ENCODE measurements around the gene SMYD3. TPM values are rescaled to one million over a fixed set of nuclear protein-coding genes. Genes with fewer than 3 reads are reported as not detected.
"Not testable (repeated sequence)": the region's sequence is repeated elsewhere in the genome, so short reads cannot be mapped to it uniquely, and the experiment has no call there.

Gene SMYD3
- polyA plus RNA-seq, 3 donors from 2014 or later: 48.4 to 57.5 (median 50.8) TPM

- DNase-seq: no peak
- H3K36me3 Mint-ChIP-seq: peaks cover 0 to 4% (median 0%) of the 10 kb centered on the region in 3 donors
- peaks cover 0 to 2% (median 0%) of the 10 kb centered on the region in 3 donors for H3K27me3 Mint-ChIP-seq (ENCODE audit: low read depth in 3 of 3)
- no peak overlapping the region for H3K27ac Mint-ChIP-seq
- peaks cover 3 to 14% of the 10 kb centered on the region in 2 donors for H3K4me1 Mint-ChIP-seq
- peaks cover 0 to 3% (median 0%) of the 10 kb centered on the region in 6 donors for H3K9me3 Mint-ChIP-seq
- H3K4me3 Mint-ChIP-seq: no peak overlapping the region
These were observed 425.0 kb downstream of the SMYD3 start for GRCh38 chr1:246081856-246082668.

- Mint-ChIP-seq H3K27me3 (ENCODE audit: low read depth in 3 of 3) (peaks cover 0 to 2% (median 0%) of the 10 kb centered on the region in 3 donors), H3K27ac (peak overlapping the region in 2 of 6 donors; percentile 9 to 59), H3K36me3 (peaks cover 0 to 4% (median 0%) of the 10 kb centered on the region in 3 donors), H3K4me1 (peaks cover 3 to 14% of the 10 kb centered on the region in 2 donors), H3K4me3 (no peak overlapping the region), H3K9me3 (peaks cover 0 to 3% (median 0%) of the 10 kb centered on the region in 6 donors)
- DNase-seq: no peak
These were observed 425.9 kb downstream of the SMYD3 start for GRCh38 chr1:246081138-246081702.

DNA sequence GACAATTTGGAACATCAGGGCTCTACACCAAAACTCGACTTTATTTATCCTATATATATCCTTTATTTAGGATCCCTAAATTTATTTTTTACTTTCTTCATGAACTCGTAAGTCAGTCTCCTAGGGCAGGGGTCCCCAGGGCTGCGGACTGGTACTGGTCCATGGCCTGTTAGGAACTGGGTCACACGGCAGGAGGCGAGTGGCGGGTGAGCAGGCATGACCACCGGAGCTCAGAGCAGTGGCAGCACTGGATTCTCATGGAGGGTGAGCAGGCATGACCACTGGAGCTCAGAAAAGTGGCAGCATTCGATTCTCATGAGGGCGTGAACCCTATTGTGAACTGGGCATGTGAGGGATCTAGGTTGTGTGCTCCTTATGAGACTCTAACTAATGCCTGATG, 427.0 kb downstream of the SMYD3 start:
- Mint-ChIP-seq H3K27ac (no peak overlapping the region), H3K27me3 (ENCODE audit: low read depth in 3 of 3) (peaks cover 0 to 2% (median 0%) of the 10 kb centered on the region in 3 donors), H3K36me3 (peaks cover 0 to 5% (median 0%) of the 10 kb centered on the region in 3 donors), H3K4me1 (peaks cover 3 to 14% of the 10 kb centered on the region in 2 donors), H3K4me3 (no peak overlapping the region), H3K9me3 (peaks cover 0 to 3% (median 0%) of the 10 kb centered on the region in 6 donors)
- DNase-seq: no peak

DNA sequence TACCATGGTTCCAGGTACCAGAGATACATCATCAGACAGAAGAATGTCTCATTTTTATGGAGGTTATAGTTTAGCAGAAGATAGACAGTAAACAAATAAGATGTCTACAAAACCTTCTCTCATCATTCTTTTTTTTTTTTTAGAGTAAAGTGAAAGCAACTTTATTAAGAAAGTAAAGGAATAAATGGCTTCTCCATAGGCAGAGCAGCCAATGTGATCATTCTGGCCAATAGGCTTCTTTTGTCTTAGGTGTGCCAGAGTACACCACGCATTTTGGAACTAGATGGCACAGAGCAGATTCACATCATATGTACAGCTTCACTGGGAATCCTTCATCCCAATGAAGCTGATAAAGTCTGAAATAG, 428.2 kb downstream of the SMYD3 start:
- Mint-ChIP-seq H3K27me3 (ENCODE audit: low read depth in 3 of 3) (no peaks in the 10 kb centered on the region), H3K9me3 (peaks cover 0 to 3% (median 0%) of the 10 kb centered on the region in 6 donors), H3K4me1 (peaks cover 3 to 14% of the 10 kb centered on the region in 2 donors), H3K4me3 (no peak overlapping the region), H3K36me3 (peaks cover 0 to 7% (median 0%) of the 10 kb centered on the region in 3 donors), H3K27ac (peak overlapping the region in 2 of 6 donors; percentile 1 to 51)
- DNase-seq: no peak

DNA sequence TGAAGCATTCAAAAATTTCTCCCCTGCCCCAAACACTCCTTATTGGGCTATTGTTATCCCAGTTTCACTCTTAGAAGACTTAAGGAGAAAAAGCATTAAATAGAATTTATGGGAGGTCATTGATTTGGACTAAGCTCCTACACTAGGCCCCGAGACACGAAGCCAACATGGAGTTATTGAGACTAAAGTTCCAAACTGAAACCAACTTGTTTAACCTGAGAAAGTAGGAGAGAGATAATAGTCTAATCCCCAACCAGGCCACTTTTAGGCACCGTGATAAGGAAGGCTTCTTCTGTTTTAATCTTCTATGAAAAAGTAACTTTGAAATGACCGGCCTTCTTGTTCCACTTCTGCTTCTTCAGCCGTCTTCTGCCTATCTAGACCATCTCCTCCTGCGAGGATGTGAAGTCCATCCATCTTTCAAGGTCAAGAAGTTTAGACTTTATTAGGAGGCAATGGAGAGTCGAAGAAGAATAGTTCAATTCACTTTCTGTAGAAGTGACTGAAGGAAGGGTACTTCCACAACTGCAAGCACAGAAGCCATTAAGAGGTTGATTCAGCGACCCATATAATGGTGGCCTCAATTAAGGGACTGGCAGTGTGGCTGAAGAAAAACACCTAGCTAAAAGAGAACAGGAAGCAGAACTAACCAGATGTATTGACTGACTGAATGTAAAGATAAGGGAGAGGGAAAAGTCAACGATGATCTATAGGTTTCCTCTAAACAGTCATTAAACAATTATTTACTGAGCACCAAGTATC, 428.8 kb downstream of the SMYD3 start:
- no peak for DNase-seq
- no peaks in the 10 kb centered on the region for H3K27me3 Mint-ChIP-seq (ENCODE audit: low read depth in 3 of 3)
- H3K4me1 Mint-ChIP-seq: peaks cover 3 to 14% of the 10 kb centered on the region in 2 donors
- no peak overlapping the region for H3K4me3 Mint-ChIP-seq
- H3K36me3 Mint-ChIP-seq: peaks cover 0 to 4% (median 0%) of the 10 kb centered on the region in 3 donors
- peak overlapping the region in 2 of 6 donors; percentile 1 to 51 for H3K27ac Mint-ChIP-seq
- peaks cover 0 to 3% (median 0%) of the 10 kb centered on the region in 6 donors for H3K9me3 Mint-ChIP-seq

DNA sequence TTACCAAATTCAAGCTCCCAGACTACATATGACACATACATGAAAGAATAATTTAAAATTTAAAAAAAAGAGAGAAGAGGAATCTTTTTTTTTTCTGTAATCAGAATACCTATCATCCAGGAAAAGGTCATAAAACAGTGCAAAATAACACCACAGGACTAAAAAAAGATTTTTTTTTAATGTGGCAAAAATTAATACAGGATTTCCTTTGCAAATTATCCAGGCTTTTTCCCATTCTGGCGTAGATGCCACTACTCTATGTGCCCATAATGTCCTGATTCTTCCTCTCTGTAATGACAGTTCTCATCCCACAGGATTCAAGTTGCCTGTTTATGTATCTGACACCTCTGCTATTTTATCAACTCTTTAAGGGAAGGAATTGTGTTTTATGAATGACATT, 429.6 kb downstream of the SMYD3 start:
- Mint-ChIP-seq H3K4me3 (no peak overlapping the region), H3K27ac (no peak overlapping the region), H3K36me3 (peaks cover 0 to 3% (median 0%) of the 10 kb centered on the region in 3 donors), H3K27me3 (ENCODE audit: low read depth in 3 of 3) (no peaks in the 10 kb centered on the region), H3K9me3 (peaks cover 0 to 3% (median 0%) of the 10 kb centered on the region in 6 donors), H3K4me1 (peaks cover 3 to 14% of the 10 kb centered on the region in 2 donors)
- no peak for DNase-seq

- no peak for DNase-seq
- H3K4me3 Mint-ChIP-seq: no peak overlapping the region
- H3K36me3 Mint-ChIP-seq: peaks cover 0 to 3% (median 0%) of the 10 kb centered on the region in 3 donors
- no peak overlapping the region for H3K27ac Mint-ChIP-seq
- no peaks in the 10 kb centered on the region for H3K9me3 Mint-ChIP-seq
- H3K4me1 Mint-ChIP-seq: peaks cover 3 to 10% of the 10 kb centered on the region in 2 donors
- H3K27me3 Mint-ChIP-seq (ENCODE audit: low read depth in 3 of 3): peaks cover 0 to 2% (median 0%) of the 10 kb centered on the region in 3 donors
These were observed 432.7 kb downstream of the SMYD3 start for GRCh38 chr1:246074421-246074820.

GRCh38 chr1:246072456-246072955, 434.6 kb downstream of the SMYD3 start:
- Mint-ChIP-seq H3K9me3 (no peaks in the 10 kb centered on the region), H3K36me3 (peaks cover 0 to 3% (median 0%) of the 10 kb centered on the region in 3 donors), H3K4me3 (no peak overlapping the region), H3K27ac (no peak overlapping the region), H3K4me1 (peaks cover 10 to 15% of the 10 kb centered on the region in 2 donors), H3K27me3 (ENCODE audit: low read depth in 3 of 3) (peaks cover 0 to 4% (median 0%) of the 10 kb centered on the region in 3 donors)
- no peak for DNase-seq

- H3K9me3 Mint-ChIP-seq; H3K36me3 Mint-ChIP-seq; DNase-seq; H3K27ac Mint-ChIP-seq; H3K4me3 Mint-ChIP-seq; H3K27me3 Mint-ChIP-seq (ENCODE audit: low read depth in 3 of 3): not testable (repeated sequence)
- H3K4me1 Mint-ChIP-seq: peaks cover 15 to 21% of the 10 kb centered on the region in 2 donors
These were observed 435.1 kb downstream of the SMYD3 start for GRCh38 chr1:246071981-246072380.

- H3K27me3 Mint-ChIP-seq (ENCODE audit: low read depth in 3 of 3); H3K27ac Mint-ChIP-seq; H3K36me3 Mint-ChIP-seq; DNase-seq; H3K9me3 Mint-ChIP-seq; H3K4me3 Mint-ChIP-seq: not testable (repeated sequence)
- H3K4me1 Mint-ChIP-seq: peaks cover 17 to 25% of the 10 kb centered on the region in 2 donors
These were observed 435.5 kb downstream of the SMYD3 start for GRCh38 chr1:246071561-246071960.

GRCh38 chr1:246069581-246069980, 437.5 kb downstream of the SMYD3 start:
- H3K9me3 Mint-ChIP-seq: no peaks in the 10 kb centered on the region
- DNase-seq: no peak
- no peaks in the 10 kb centered on the region for H3K36me3 Mint-ChIP-seq
- peaks cover 0 to 4% (median 0%) of the 10 kb centered on the region in 3 donors for H3K27me3 Mint-ChIP-seq (ENCODE audit: low read depth in 3 of 3)
- peaks cover 19 to 27% of the 10 kb centered on the region in 2 donors for H3K4me1 Mint-ChIP-seq
- H3K27ac Mint-ChIP-seq: peak overlapping the region in 2 of 6 donors; percentile 11 to 31
- H3K4me3 Mint-ChIP-seq: no peak overlapping the region

GRCh38 chr1:246068619-246069509, 438.2 kb downstream of the SMYD3 start:
- peaks cover 0 to 4% (median 0%) of the 10 kb centered on the region in 3 donors for H3K27me3 Mint-ChIP-seq (ENCODE audit: low read depth in 3 of 3)
- H3K4me3 Mint-ChIP-seq: peak overlapping the region in 2 of 5 donors; percentile 66 to 87
- peaks cover 0 to 3% (median 0%) of the 10 kb centered on the region in 3 donors for H3K36me3 Mint-ChIP-seq
- H3K9me3 Mint-ChIP-seq: no peaks in the 10 kb centered on the region
- peak overlapping the region in 5 of 6 donors; percentile 21 to 85 (median 75) for H3K27ac Mint-ChIP-seq
- H3K4me1 Mint-ChIP-seq: peaks cover 19 to 27% of the 10 kb centered on the region in 2 donors
- DNase-seq: no peak

DNA sequence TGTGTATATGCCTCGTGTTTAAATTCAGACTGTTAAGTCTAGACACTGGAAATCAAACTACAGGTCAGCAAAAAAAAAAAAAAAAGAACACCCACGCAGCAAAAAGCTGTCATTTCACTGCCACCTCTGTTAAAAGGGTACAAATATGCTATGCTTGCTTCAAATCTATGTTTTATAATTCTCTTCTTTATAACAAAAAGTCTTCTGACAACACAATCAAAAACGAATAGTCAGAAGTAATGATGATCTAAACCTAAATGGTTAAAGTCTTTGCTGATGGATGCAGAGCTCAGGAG, 438.9 kb downstream of the SMYD3 start:
- Mint-ChIP-seq H3K9me3 (no peaks in the 10 kb centered on the region), H3K4me1 (peaks cover 19 to 27% of the 10 kb centered on the region in 2 donors), H3K36me3 (peaks cover 0 to 3% (median 0%) of the 10 kb centered on the region in 3 donors), H3K4me3 (peak overlapping the region; percentile 66 to 87 (median 74)), H3K27ac (peak overlapping the region; percentile 72 to 86 (median 79)), H3K27me3 (ENCODE audit: low read depth in 3 of 3) (peaks cover 0 to 4% (median 0%) of the 10 kb centered on the region in 3 donors)
- peak in 1 of 3 donors; percentile 1 for DNase-seq
